ENCODE measurements around the gene GABRR2.
"Not testable (repeated sequence)": the region's sequence is repeated elsewhere in the genome, so short reads cannot be mapped to it uniquely, and the experiment has no call there.

DNA sequence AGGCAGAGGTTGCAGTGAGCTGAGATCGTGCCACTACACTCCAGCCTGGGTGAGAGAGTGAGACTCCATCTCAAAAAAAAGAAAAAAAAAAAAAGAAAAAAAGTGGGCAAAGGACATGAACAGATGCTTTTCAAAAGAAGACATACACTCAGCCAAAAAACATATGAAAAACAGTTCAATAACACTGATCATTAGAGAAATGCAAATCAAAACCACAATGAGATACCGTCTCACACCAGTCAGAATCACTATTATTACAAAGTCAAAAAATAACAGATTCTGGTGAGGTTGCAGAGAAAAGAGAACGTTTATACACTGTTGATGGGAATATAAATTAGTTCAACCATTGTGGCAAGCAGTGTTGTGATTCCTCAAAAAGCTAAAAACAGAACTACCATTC lies 10.6 kb downstream of the GABRR2 start:
- TF ChIP-seq, protein P1, sequence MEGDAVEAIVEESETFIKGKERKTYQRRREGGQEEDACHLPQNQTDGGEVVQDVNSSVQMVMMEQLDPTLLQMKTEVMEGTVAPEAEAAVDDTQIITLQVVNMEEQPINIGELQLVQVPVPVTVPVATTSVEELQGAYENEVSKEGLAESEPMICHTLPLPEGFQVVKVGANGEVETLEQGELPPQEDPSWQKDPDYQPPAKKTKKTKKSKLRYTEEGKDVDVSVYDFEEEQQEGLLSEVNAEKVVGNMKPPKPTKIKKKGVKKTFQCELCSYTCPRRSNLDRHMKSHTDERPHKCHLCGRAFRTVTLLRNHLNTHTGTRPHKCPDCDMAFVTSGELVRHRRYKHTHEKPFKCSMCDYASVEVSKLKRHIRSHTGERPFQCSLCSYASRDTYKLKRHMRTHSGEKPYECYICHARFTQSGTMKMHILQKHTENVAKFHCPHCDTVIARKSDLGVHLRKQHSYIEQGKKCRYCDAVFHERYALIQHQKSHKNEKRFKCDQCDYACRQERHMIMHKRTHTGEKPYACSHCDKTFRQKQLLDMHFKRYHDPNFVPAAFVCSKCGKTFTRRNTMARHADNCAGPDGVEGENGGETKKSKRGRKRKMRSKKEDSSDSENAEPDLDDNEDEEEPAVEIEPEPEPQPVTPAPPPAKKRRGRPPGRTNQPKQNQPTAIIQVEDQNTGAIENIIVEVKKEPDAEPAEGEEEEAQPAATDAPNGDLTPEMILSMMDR (IDR thresholded peaks at IDR 0.05): not testable (repeated sequence)
- not testable (repeated sequence) for TF ChIP-seq POLR2A, POLR2AphosphoS5 (IDR thresholded peaks at IDR 0.05)

All from prostate gland (tissue), 2 donors.